ENCODE measurements around the gene CXXC5. TPM values are rescaled to one million over a fixed set of nuclear protein-coding genes. Genes with fewer than 3 reads are reported as not detected.

Gene CXXC5
- total and polyA plus RNA-seq, 2 donors (not counting 1 experiment from before 2014, with no cell fraction given), result 18.6 to 43.9 TPM

- no peak overlapping the region for H3K4me2 ChIP-seq (ENCODE audit: extremely low read depth, insufficient read depth, low read length)
- H3K9ac ChIP-seq (ENCODE audit: insufficient read depth, low read length), result no peak overlapping the region
- H2AFZ ChIP-seq (ENCODE audit: low read length), result no peak overlapping the region
- H3K27me3 ChIP-seq (ENCODE audit: control insufficient read depth, insufficient read depth, low read length), result peaks cover 24% of the 10 kb centered on the region
- no peaks in the 10 kb centered on the region for H3K36me3 ChIP-seq (ENCODE audit: control insufficient read depth, insufficient read depth, low read length)
- no peaks in the 10 kb centered on the region for H3K9me3 ChIP-seq (ENCODE audit: control insufficient read depth, insufficient read depth, low read depth, low read length)
- no peak for DNase-seq (ENCODE audit: low read depth in 2 of 2)
- no peak overlapping the region for H3K4me3 ChIP-seq (replicated peaks in 1 of 4; ENCODE audit: control extremely low read depth in 1 of 4, insufficient read depth in 1 of 4, low read depth in 3 of 4, low read length in 4 of 4)
- H4K20me1 ChIP-seq (ENCODE audit: control insufficient read depth, extremely low read depth, insufficient read depth, low read length), result no peaks in the 10 kb centered on the region
- peaks cover 7% of the 10 kb centered on the region for H3K4me1 ChIP-seq (ENCODE audit: control insufficient read depth, extremely low read depth, insufficient read depth, low read length)
- peak overlapping the region; percentile 13 for H3K27ac ChIP-seq (ENCODE audit: insufficient read depth, low read length)
- no peaks in the 10 kb centered on the region for H3K79me2 ChIP-seq (ENCODE audit: control insufficient read depth, insufficient read depth, low read length)
- no peak for TF ChIP-seq EZH2 (IDR thresholded peaks at IDR 0.05; ENCODE audit: low read length, missing control alignments)
- TF ChIP-seq, protein P1, sequence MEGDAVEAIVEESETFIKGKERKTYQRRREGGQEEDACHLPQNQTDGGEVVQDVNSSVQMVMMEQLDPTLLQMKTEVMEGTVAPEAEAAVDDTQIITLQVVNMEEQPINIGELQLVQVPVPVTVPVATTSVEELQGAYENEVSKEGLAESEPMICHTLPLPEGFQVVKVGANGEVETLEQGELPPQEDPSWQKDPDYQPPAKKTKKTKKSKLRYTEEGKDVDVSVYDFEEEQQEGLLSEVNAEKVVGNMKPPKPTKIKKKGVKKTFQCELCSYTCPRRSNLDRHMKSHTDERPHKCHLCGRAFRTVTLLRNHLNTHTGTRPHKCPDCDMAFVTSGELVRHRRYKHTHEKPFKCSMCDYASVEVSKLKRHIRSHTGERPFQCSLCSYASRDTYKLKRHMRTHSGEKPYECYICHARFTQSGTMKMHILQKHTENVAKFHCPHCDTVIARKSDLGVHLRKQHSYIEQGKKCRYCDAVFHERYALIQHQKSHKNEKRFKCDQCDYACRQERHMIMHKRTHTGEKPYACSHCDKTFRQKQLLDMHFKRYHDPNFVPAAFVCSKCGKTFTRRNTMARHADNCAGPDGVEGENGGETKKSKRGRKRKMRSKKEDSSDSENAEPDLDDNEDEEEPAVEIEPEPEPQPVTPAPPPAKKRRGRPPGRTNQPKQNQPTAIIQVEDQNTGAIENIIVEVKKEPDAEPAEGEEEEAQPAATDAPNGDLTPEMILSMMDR (conservative IDR thresholded peaks at IDR 0.05 in 1 of 2, IDR thresholded peaks at IDR 0.05 in 1 of 2; ENCODE audit: low read depth in 1 of 2, low read length in 2 of 2), result no peak
Measured at GRCh38 chr5:139708434-139708861, 60.3 kb downstream of the CXXC5 start.

GRCh38 chr5:139708877-139709581 is 60.9 kb downstream of the CXXC5 start:
- peak; percentile 61 to 76 for DNase-seq (ENCODE audit: low read depth in 2 of 2)
- Histone ChIP-seq H3K4me1 (ENCODE audit: control insufficient read depth, extremely low read depth, insufficient read depth, low read length) (peaks cover 7% of the 10 kb centered on the region), H3K9me3 (ENCODE audit: control insufficient read depth, insufficient read depth, low read depth, low read length) (no peaks in the 10 kb centered on the region), H3K27ac (ENCODE audit: insufficient read depth, low read length) (peak overlapping the region; percentile 13), H3K79me2 (ENCODE audit: control insufficient read depth, insufficient read depth, low read length) (no peaks in the 10 kb centered on the region), H3K36me3 (ENCODE audit: control insufficient read depth, insufficient read depth, low read length) (no peaks in the 10 kb centered on the region), H2AFZ (ENCODE audit: low read length) (no peak overlapping the region), H3K27me3 (ENCODE audit: control insufficient read depth, insufficient read depth, low read length) (peaks cover 21% of the 10 kb centered on the region), H3K9ac (ENCODE audit: insufficient read depth, low read length) (peak overlapping the region; percentile 50), H3K4me3 (replicated peaks in 1 of 4; ENCODE audit: control extremely low read depth in 1 of 4, insufficient read depth in 1 of 4, low read depth in 3 of 4, low read length in 4 of 4) (no peak overlapping the region), H3K4me2 (ENCODE audit: extremely low read depth, insufficient read depth, low read length) (no peak overlapping the region), H4K20me1 (ENCODE audit: control insufficient read depth, extremely low read depth, insufficient read depth, low read length) (no peaks in the 10 kb centered on the region)
- TF ChIP-seq, protein P1 (conservative IDR thresholded peaks at IDR 0.05 in 1 of 2, IDR thresholded peaks at IDR 0.05 in 1 of 2; ENCODE audit: low read depth in 1 of 2, low read length in 2 of 2), result no peak
- no peak for TF ChIP-seq EZH2 (IDR thresholded peaks at IDR 0.05; ENCODE audit: low read length, missing control alignments)

DNA sequence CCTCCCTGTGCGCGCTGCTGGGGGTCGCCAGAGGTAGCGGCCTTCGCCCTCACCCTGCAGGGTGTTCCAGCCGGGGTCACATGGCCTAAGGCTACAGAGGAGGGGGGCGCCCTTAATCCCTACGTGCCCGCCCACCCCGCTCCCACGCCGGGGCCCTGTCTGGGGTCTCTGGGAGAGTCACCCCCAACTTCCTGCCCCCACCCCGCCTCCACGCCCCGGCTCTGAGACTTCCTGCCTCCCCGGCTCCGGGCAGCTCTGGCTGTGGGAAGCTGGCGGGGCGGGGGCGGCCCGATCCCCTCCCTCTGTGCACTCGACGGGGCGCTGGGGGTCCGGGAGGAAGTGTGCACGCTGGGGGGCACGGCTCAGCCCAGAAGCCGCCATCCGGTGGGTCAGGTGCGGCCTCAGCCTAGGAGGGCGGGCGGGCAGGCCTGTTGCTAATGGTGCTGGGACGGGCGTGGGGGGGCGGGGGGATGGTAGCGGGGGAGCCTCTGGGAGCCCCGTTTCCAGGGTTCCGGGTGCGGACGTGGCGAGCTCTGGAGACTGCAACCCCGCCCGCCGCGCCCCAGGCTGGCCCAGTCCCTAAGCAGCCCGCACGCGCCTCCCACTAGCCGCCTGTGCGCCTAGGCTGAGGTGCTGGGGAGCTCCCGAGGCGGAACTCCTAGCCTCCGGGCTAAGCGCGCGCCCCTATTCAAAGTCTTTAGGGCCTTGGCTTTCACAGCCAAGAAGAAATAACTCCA is 61.6 kb downstream of the CXXC5 start:
- Histone ChIP-seq H3K36me3 (ENCODE audit: control insufficient read depth, insufficient read depth, low read length) (no peaks in the 10 kb centered on the region), H3K9me3 (ENCODE audit: control insufficient read depth, insufficient read depth, low read depth, low read length) (no peaks in the 10 kb centered on the region), H3K27me3 (ENCODE audit: control insufficient read depth, insufficient read depth, low read length) (peaks cover 21% of the 10 kb centered on the region), H3K4me2 (ENCODE audit: extremely low read depth, insufficient read depth, low read length) (no peak overlapping the region), H3K79me2 (ENCODE audit: control insufficient read depth, insufficient read depth, low read length) (no peaks in the 10 kb centered on the region), H3K4me1 (ENCODE audit: control insufficient read depth, extremely low read depth, insufficient read depth, low read length) (peaks cover 7% of the 10 kb centered on the region), H3K4me3 (replicated peaks in 1 of 4; ENCODE audit: control extremely low read depth in 1 of 4, insufficient read depth in 1 of 4, low read depth in 3 of 4, low read length in 4 of 4) (no peak overlapping the region), H2AFZ (ENCODE audit: low read length) (no peak overlapping the region), H3K27ac (ENCODE audit: insufficient read depth, low read length) (no peak overlapping the region), H4K20me1 (ENCODE audit: control insufficient read depth, extremely low read depth, insufficient read depth, low read length) (no peaks in the 10 kb centered on the region), H3K9ac (ENCODE audit: insufficient read depth, low read length) (peak overlapping the region; percentile 50)
- no peak for TF ChIP-seq EZH2 (IDR thresholded peaks at IDR 0.05; ENCODE audit: low read length, missing control alignments)
- TF ChIP-seq, protein P1 (conservative IDR thresholded peaks at IDR 0.05 in 1 of 2, IDR thresholded peaks at IDR 0.05 in 1 of 2; ENCODE audit: low read depth in 1 of 2, low read length in 2 of 2), result no peak
- no peak for DNase-seq (ENCODE audit: low read depth in 2 of 2)
